Kidney tubule cell (primary cell): ENCODE measurements around the gene ATG12.
A peak's percentile ranks its signal among the peaks of the same experiment; 100 is the strongest.
"Not testable (repeated sequence)": the region's sequence is repeated elsewhere in the genome, so short reads cannot be mapped to it uniquely, and the experiment has no call there.

Source experiments
- DNase-seq: peaks from one replicate; pipeline ENCODE4 v3.0.0-alpha.2; 2018; ENCODE audit warnings: low spot score

Gene ATG12

DNA sequence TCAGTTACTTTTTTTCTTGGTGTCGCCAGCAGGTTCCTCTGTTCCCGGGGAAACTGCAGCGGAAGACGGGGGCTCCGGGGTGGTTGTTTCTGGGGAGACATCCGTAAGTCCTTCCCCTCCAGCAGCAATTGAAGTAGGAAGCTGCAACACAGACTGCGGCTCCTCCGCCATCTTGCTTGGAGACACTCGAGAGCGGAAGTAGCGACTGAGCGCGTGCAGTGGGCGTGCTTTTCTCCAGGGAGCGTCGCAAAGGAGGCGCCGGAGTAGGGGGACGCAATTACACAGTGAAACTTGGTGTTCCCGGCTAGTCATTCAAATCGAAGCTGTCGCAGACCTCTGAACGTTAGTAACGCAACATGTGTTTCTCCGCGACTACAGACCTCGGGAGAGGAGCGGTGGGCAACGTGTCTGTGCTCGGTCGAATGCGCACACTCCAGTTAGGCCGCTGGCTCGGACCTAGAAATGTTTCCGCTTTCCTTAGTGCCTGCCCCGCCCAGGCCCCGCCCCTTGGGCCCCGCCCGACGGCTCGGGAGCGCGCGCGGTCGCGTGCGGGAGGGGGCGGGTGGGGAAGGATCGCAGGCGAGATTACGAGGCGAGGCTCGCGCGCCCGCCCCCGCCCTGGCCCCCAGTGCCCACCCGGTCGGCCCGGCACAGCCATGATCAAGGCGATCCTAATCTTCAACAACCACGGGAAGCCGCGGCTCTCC is at the start of gene ATG12, which contains the start of gene AP3S1:
Gene ATG12 (minus strand): TSS at position 184 of the 707 bp plus-strand sequence. CDS start 13 bp downstream, at position 171.
Gene AP3S1 (plus strand): TSS at position 554 of the 707 bp plus-strand sequence. CDS start 103 bp downstream, at position 657.
- peak; percentile 94 for DNase-seq

DNA sequence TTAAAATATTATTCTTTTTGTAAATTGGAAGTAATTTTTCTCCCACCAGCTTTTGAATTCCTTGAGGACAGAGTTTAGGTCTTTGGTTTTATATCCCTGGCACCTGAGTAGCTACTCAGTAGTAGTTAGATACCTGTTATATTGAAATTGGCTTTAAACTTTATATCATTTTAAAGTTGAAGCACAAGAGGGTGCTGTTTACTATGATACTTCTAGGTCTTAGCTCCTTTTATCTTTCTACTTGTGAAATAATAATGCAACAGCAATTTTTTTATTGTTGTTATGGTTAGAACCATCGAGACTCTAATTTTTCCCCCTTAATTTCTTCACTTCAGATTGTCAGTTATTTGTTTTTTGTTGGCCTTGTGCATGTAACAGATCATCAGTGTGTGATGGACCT is 46.7 kb upstream of the ATG12 start:
- peak; percentile 16 for DNase-seq

DNA sequence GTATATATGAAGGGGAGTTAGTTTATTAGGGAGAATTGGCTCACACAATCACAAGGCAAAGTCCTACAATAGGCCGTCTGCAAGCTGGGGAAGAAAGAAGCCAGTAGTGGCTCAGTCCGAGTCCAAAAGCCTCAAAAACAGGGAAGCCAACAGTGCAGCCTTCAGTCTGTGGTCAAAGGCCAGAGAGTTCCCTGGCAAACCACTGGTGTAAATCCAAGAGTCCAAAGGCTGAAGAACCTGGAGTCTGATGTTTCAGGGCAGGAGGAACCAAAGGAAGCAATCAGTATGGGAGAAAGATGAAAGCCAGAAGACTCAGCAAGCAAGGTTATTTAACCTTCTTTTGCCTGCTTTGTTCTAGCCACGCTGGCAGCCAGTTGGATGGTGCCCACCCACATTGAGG is 43.8 kb upstream of the ATG12 start:
- not testable (repeated sequence) for DNase-seq

DNA sequence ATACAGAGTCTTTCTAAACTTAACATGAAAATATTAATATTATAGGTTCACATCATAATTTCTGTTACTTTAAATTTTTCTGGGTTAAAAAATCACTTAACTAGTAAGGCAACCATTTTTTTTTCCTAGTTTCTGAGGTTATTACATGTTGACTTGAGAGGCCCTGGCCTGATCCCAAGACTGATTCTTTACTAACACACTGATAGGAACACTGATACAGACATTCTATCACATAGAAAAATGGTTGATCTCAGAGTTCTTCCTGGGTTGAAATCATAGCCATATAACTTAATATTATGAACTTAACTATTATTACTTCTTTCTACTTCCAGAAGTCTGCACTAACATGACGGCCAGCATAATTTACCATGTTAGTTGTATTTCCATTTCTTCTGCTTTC is 43.3 kb upstream of the ATG12 start:
- no peak for DNase-seq

DNA sequence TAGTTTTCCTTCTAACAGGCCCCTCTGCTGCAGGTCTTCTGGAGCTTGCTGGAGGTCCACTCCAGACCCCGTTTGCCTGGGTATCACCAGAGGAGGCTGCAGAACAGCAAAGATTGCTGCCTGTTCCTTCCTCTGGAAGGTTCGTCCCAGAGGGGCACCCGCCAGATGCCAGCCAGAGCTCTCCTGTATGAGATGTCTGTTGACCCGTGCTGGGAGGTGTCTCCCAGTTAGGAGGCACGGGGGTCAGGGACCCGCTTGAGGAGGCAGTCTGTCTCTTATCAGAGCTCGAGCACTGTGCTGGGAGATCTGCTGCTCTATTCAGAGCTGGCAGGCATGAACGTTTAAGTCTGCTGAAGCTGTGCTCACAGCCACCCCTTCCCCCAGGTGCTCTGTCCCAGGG is 41.1 kb upstream of the ATG12 start:
- not testable (repeated sequence) for DNase-seq

DNA sequence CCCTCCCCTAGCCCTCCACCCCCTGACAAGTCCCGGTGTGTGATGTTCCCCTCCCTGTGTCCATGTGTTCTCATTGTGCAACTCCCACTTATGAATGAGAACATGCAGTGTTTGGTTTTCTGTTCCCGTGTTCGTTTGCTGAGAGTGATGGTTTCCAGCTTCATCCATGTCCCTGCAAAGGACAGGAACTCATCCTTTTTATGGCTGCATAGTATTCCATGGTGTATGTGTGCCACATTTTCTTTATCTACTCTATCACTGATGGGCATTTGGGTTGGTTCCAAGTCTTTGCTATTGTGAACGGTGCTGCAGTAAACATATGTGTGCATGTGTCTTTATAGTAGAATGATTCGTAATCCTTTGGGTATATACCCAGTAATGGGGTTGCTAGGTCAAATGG is 36.0 kb upstream of the ATG12 start:
- not testable (repeated sequence) for DNase-seq

DNA sequence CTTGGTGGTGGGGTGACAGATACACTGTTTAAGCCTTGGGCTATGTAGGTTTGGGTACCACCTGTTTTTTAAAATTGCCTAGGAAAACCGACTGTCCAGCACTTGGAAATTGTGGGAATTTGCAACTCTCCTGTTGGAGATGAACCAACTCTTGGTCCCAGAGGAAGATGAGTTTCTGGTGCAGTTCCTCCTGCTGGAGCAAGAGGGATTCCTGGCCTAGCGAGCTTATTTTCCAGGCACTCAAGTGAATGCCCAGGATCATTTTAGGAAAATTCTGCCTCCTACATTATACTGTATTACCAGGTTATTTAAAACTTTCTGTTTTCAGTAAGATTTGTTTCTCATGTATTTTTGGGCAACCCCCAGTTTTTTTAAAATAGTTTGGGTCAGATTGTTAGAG is 34.1 kb upstream of the ATG12 start:
- no peak for DNase-seq

DNA sequence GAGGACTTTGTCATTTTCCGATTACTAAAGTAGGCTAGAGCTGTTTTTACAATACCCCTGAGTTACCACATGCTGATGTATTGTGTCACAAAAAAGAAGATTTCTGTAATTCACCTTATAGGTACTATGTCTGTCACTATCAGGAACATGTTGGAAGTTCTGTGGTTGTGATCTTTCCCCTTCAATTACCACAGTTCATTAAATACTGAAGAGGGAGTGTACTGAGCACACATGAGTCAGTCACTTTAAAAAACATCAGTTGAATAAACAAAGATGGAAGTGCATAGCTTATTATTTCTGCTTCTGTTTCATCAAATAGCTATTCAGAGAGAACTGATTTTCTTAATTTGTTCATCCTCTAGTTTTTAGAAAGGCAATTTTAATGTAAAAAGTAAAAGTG is 32.0 kb upstream of the ATG12 start:
- peak; percentile 51 for DNase-seq

DNA sequence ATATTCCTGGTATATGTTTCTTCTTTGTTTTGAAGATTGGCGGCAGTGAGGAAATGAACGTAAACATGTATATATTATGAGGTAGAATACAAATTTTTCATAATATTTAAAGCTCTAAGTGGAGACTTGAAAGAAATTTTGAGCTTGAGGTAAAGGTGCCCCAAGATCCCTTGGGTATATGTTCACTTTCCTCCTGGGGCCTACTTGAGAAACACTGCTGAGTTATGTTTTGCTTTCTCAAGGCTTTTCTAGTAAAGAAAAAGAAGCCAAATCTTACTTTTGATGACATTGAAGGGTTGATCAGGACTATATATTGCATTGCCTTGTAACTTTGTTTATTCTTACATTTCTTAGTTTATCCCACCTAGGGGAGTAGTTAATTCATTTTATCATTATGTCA is 31.1 kb upstream of the ATG12 start:
- DNase-seq = no peak

DNA sequence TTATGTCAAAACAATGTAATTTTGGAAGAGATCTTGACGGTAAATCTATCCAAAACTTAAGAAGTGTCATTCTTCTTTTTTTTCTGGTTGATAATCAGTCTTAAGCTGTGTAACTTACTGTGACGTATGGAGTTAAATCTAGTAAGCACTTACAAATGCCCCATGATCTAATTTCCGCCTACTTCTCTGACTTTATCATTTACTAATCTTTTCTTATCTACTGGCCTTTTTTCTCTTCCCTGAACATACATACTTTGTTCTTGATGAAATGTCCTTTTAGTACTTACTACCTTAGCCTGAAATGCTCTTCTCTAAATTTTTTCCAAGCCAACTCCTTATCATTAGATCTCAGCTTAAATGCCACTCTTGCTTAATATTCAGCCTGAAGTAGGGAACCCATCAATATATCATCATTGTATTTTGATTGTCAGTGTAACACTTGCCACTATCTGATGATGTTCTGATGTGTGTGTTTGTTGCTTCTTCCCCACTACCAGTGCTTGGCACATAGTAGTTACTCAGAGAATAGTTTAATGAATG is 28.0 kb upstream of the ATG12 start:
- DNase-seq = no peak

DNA sequence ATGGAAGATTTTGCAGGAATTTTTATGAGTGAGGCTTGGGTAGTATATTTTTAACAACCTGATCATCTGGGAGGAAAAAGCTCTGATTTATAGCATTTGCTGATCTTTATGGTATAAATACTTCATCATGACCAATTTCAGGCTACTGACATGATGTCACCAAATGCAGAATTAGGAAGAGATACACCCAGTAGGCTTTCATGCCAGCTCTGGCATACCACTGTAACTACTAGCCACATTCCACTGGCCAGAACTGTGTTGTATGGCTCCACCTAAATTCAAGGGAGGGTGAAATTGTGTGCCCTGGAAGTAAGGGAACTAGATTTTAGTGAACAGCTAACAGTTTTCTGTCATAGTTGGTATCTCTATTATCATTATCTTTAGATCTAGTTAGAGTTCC is 18.0 kb upstream of the ATG12 start:
- no peak for DNase-seq

DNA sequence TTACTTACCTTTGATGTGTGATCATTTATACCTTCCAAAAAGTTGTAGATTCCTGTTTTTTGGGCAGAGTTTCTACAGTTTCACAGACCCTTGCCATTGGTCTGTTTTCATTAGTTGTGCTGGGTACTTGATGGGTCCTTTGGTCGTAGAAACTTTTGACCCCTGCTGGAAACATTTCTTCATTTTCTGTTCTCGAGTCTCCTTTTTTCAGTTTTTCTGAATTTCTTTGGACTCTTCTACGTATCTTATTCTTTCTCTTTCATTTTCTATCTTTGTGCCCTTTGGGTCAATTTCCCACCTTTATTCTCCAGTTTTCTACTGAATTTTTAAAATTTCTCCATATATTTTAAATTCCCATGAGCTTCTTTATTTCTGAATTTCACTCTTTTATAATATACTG is 17.0 kb upstream of the ATG12 start:
- DNase-seq = no peak

DNA sequence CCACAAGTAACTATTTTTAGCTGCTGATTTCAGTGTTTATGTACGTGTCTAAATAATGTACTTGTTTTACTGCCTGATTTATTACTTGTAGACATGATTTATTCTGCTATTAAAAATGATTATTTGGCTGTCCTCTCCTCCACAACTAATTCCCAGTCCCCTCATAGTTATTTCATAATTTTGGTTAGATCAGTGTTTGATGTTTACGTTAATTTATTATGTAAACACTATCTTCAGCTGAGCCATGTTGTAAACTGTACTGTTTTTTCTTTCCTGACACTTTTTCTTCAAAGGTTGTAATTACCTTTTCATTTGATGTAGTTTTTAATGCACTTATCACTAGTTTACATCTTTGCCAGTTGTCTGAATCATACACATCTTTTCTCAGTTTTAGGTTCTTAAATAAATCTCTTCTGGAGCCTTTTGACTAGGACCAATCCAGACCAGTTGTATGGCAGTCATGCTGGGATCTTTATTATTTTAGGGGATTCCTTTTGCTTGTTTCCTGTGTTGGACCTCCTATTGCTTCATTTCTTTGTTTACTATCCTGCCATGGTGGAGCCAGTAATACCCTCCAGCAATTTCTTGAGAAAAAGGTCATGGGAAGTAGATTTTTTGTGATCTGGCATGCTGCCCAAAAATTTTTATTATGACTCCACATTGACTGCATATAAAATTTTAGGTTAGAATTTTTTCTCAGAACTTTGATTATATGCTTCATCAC is 16.4 kb upstream of the ATG12 start:
- DNase-seq = no peak

DNA sequence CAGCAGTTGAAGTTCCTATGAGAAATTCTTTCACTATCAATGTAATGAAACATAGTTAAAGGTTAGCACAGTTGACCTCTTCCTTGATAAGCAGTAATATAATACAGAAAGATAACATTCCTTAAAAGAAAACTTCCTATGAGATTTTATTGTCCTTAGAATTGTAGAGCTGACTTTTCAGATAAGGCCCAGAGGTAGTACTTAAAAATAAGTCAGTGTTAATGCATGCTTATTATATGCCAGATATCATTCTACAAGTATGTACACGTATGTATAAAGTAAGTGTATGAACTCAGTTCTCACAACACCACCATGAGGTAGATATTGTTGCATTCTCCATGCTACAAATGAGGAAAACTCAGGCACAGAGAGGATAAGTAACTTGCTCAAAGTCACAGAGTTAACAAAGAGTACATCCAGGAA is 15.7 kb upstream of the ATG12 start:
- DNase-seq = no peak

DNA sequence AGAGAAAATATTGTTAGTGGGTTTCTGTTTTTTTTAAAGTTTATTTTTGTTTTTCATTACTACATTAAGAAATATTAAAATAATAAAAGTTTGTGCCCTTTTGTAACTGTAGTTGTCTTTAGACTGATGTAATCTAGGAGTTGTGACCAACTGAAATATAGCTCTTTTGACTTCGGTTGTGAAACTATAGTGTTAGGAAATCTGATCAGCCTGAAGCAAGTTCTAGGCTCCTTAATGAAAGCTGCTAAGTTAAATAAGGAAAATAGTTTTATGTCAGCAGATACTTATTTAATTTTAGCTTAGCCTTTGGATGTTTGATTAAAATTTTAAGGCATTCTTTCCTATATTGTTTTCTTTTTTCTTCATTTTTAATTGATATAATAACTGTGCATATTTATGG is 14.6 kb upstream of the ATG12 start:
- DNase-seq = no peak

DNA sequence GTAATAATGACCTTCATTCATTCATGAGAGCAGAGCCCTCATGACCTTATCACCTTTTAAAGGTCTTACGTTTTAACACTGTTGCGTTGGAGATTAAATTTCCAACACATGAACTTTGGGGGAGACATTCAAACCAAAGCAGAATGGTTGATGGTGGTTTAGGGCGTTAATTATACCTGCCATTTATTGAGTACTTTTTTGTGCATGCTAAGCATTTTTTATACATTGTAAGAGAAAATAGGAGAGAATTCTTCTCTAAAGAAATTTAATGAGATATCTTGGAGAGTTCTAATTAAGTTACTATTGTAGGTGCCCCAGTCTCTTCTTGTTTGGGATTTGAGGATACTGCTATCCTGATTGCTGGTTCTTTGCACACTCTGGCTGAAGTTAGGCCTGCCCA is 12.8 kb upstream of the ATG12 start:
- no peak for DNase-seq

DNA sequence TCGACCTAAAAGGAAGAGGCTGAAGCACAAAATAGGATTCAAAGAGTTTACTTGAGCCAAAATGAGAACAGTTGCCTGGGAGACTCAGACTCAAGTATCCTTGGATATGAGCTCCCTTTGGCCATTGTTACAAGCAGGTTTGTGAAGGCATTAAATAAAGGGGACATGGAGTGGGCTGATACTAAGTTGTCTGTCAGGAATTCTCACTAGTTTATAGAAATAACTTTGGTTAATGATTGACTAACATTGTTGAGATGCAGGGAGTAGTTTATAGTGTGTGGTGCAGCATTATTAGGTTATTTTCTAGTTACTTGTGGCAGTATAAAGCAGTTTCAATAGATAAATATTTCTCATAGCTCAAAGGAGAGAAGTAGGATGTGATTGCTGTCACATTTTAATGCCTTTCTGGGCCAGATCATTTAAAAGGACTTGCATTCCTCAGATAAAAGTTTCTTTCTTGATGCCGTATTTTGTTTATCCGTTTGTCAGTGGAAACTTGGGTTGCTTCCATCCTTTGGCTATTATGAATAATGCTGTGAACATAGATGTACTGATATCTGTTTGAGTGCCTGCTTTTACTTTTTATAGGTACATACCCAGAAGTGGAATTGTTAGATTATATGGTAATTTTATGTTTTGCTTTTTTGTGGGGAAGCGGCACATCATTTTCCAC is 9.5 kb upstream of the ATG12 start:
- DNase-seq = peak; percentile 31

DNA sequence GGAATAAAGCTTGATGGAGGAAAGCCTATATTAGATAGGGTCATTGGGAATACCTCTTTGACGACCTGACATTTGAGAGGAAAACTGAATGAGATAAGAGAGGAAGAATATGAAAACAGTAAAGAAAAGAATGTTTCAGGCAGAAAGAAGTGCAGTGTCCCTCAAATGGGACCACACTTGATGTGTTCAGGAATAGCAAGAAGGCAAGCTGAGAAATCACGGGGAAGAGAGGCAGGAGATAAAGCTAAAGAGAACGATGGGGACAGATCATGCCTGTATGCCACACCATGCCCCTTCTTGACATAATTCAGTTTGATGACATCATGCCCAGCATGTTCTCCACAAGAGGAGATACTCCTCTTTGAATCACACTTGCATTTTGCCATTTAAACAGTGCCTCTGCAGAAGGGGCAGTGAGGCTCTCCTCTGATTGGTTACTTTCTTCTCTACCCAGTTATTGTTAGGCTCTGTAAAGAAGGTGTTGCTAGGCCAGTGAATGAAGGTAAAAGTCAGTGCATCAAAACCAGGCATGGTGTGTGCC is 8.0 kb upstream of the ATG12 start:
- no peak for DNase-seq

DNA sequence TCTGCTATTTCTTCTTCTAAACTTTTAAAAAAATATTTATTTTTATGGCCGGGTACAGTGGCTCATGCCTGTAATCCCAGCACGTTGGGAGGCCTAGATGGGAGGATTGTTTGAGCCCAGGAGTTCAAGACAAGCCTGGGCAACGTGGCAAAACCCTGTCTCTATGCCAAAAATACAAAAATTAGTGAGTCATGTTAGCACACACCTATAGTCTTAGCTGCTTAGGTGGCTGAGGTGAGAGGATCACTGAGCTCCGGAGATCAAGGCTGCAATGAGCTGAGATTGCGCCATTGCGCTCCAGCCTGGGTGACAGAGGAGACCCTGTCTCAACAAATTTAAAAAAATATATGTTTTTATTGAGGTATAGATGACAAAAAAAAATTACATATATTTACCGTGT is 5.9 kb upstream of the ATG12 start:
- DNase-seq = no peak

DNA sequence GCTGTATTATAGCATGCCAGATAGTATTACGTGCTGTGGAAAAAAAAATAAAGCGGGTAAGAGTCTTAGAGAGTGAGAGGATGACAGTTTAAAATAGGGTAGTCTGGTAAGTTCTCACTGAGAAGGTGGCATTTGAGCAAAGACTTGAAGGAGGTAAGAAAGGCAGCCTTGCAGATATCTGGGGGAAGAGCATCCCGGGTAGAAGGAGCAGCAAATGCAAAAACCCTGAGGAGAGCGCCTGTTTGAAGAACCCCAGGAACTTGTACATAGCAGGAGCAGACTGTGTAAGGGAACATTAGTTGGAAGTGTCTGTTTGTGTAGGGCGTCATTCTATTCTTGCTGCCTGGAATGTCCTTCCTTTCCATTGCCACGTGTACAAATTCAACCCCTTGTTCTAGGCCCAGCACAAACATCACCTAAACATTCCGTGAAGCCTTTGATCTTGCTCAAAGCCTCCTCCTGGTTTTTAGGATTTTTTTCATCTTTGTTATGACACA is 3.0 kb upstream of the ATG12 start:
- no peak for DNase-seq

DNA sequence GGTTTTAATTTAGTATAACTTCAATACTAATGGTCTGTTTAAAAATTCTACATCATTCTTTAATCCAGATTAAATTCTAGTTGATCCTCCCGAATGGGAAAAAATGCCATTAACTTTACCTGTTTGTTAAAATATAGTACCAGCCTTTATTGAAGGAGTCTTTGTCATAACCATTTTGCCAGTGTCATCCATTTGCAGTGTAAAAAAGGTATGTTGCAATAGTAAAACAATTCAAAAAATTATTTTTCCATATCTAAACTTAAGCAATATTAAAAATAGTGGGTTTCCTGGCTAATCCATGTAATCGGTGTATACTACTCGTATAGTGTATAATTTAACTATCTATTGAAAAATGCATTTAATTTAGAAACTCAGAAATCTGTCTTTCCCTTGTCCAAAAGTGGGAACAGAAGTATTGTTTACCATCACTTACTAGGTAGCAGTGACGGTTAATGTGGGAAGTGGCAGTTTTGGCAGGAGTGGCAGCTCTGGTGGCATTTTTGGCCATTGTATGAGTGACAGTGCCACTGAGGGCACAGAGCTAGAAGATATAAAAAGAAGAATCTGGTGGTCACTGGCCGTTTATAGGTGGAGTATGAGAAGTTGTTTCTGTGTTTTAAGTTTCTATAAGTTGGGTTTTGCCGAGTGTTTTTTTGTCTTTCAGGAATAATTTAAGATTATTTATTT is 2.2 kb upstream of the ATG12 start:
- no peak for DNase-seq

DNA sequence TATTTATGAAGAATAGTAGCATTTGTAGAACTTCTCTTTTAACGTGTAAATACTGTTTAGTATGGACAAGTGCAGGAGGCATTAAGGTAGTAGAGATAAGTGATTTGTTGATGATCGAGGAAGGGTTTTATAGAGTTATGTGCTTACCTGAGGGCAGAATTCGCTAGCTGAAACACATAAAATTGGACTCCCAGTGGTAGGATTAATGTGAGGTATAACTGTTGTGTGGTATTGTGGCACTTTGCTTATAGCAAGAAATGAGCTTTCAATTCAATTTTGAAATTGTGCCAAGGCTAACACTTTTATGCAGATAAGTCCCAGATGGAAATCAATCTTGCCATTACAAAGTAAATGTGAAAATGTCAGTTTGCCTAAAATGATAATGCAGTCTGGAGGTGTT is 1.6 kb upstream of the ATG12 start:
- no peak for DNase-seq
